ENCODE data around the gene ADAMTS12.

Gene ADAMTS12

GRCh38 chr5:33474931-33475499 is 416.8 kb downstream of the ADAMTS12 start:
- DNase-seq (ENCODE audit: low read depth): no peak

GRCh38 chr5:33474004-33474403 is 417.8 kb downstream of the ADAMTS12 start:
- DNase-seq (ENCODE audit: low read depth): no peak
